Endothelial cell of umbilical vein (primary cell): ENCODE measurements around the gene NKD2. TPM values are rescaled to one million over a fixed set of nuclear protein-coding genes. Genes with fewer than 3 reads are reported as not detected.

Experiments used
- BruUV-seq: library from RNA; stranded (reverse); fragments of 400-500 nt; replicated peaks from 2 replicates; lab custom pipeline; 2021; lab: Mats Ljungman, UMichigan
- CTCF ChIA-PET: fragments of 300-600, 350-600 bp; sonication (Branson Sonifier 250); formaldehyde crosslinking; loops from one replicate; lab custom pipeline; 2021; ENCODE audit warnings: antibody characterized with exemption, inconsistent platforms; lab: Charles Lee
- POLR2A ChIA-PET: fragments of 300-600, 350-600 bp; sonication (Branson Sonifier 250); formaldehyde crosslinking; loops from one replicate; lab custom pipeline; 2021; ENCODE audit warnings: antibody characterized with exemption, inconsistent platforms; lab: Charles Lee
- DNase-seq: peaks from one replicate; pipeline ENCODE4 v3.0.0-alpha.2; 2011; ENCODE audit warnings: low read depth, low spot score
- FAIRE-seq: peaks from 2 replicates; lab custom pipeline; 2011; peaks lifted over from hg19 to GRCh38; lab: Jason Lieb, UNC
- H2AFZ ChIP-seq: 2 replicates; pipeline ENCODE4 v1.6.0; 2012; ENCODE audit warnings: low read depth, low read length, control low read depth, inconsistent platforms
- H3K27ac ChIP-seq: 2 replicates; pipeline ENCODE4 v1.5.1; 2011; ENCODE audit warnings: low read depth, mild to moderate bottlenecking, control low read depth, low read length, moderate library complexity; ENCODE audit not compliant: insufficient read depth
- H3K27me3 ChIP-seq, 2 experiments: 2 replicates each; pipeline versions ENCODE4 v1.6.0 to v1.6.1; 2011; ENCODE audit warnings: low read length in 2 of 2, mixed read lengths in 1 of 2; ENCODE audit not compliant: control insufficient read depth in 2 of 2, insufficient read depth in 2 of 2
- H3K36me3 ChIP-seq, 2 experiments: 2 replicates in 1 of 2; 3 replicates in 1 of 2; pipeline ENCODE4 v1.5.1; 2011; ENCODE audit warnings: low read length in 2 of 2, mild to moderate bottlenecking in 1 of 2, moderate library complexity in 1 of 2; ENCODE audit not compliant: control insufficient read depth in 2 of 2, insufficient read depth in 2 of 2; ENCODE audit errors: extremely low read depth in 1 of 2
- H3K4me1 ChIP-seq: 3 replicates; pipeline ENCODE4 v1.5.1; 2011; ENCODE audit warnings: mild to moderate bottlenecking, low read length; ENCODE audit not compliant: control insufficient read depth, insufficient read depth; ENCODE audit errors: extremely low read depth
- H3K4me2 ChIP-seq: 2 replicates; pipeline ENCODE4 v1.6.1; 2011; ENCODE audit warnings: low read length, control low read depth, mixed read lengths; ENCODE audit not compliant: insufficient read depth
- H3K4me3 ChIP-seq, 3 experiments: fragments of 200-600 bp in 1 of 3; sonication (generic), shearing (Covaris generic) in 1 of 3; replicated peaks in 1 of 3; 2 replicates each; pipeline ENCODE4 v1.5.1; 2011 to 2016; ENCODE audit warnings: control low read depth in 3 of 3, low read length in 3 of 3, mild to moderate bottlenecking in 2 of 3, inconsistent platforms in 1 of 3, low read depth in 1 of 3, moderate library complexity in 1 of 3; ENCODE audit not compliant: insufficient read depth in 1 of 3
- H3K79me2 ChIP-seq: 2 replicates; pipeline ENCODE4 v1.6.0; 2012; ENCODE audit warnings: low read length, inconsistent platforms; ENCODE audit not compliant: control insufficient read depth, insufficient read depth
- H3K9ac ChIP-seq: replicated peaks from 2 replicates; pipeline ENCODE3; 2011; ENCODE audit warnings: low read length, control low read depth; ENCODE audit not compliant: insufficient read depth; ENCODE audit errors: extremely low read depth
- H3K9me1 ChIP-seq: replicated peaks from 3 replicates; pipeline ENCODE4 v1.6.0; 2011; ENCODE audit warnings: mild to moderate bottlenecking, low read length; ENCODE audit not compliant: control insufficient read depth, insufficient read depth; ENCODE audit errors: extremely low read depth
- H3K9me3 ChIP-seq: replicated peaks from 2 replicates; pipeline ENCODE4 v1.5.1; 2012; ENCODE audit warnings: low read length, inconsistent platforms; ENCODE audit not compliant: control insufficient read depth, insufficient read depth
- H4K20me1 ChIP-seq: replicated peaks from 2 replicates; pipeline ENCODE3; 2011; ENCODE audit warnings: mild to moderate bottlenecking, low read length; ENCODE audit not compliant: control insufficient read depth, insufficient read depth; ENCODE audit errors: extremely low read depth
- EZH2 ChIP-seq: IDR thresholded peaks from 2 replicates; pipeline ENCODE4 v1.6.1; 2012; ENCODE audit warnings: borderline replicate concordance, low read depth, mild to moderate bottlenecking, moderate library complexity, low read length, inconsistent platforms; ENCODE audit not compliant: severe bottlenecking
- FOS ChIP-seq: IDR thresholded peaks from 2 replicates; pipeline ENCODE4 v1.6.1; 2011; ENCODE audit warnings: mild to moderate bottlenecking, low read length, moderate library complexity, borderline replicate concordance; ENCODE audit not compliant: insufficient read depth
- GATA2 ChIP-seq: IDR thresholded peaks from 2 replicates; pipeline ENCODE4 v1.7.0; 2011; ENCODE audit warnings: low read depth, mild to moderate bottlenecking, moderate library complexity, mixed read lengths, low read length; ENCODE audit not compliant: insufficient read length, insufficient read depth
- JUN ChIP-seq: IDR thresholded peaks from 2 replicates; pipeline ENCODE4 v1.6.1; 2011; ENCODE audit warnings: borderline replicate concordance, low read depth; ENCODE audit not compliant: insufficient read length, insufficient read depth
- MYC ChIP-seq: IDR thresholded peaks from one replicate; pipeline ENCODE4 v1.6.1; 2011; ENCODE audit warnings: mild to moderate bottlenecking, low read depth, low read length
- POLR2A ChIP-seq: IDR thresholded peaks from 2 replicates; pipeline ENCODE4 v1.6.1; 2012; ENCODE audit warnings: low read depth, mild to moderate bottlenecking, control low read depth, low read length
- POLR2AphosphoS5 ChIP-seq: IDR thresholded peaks from 2 replicates; pipeline ENCODE4 v1.6.1; 2012; ENCODE audit warnings: low read depth, mild to moderate bottlenecking, control low read depth, low read length, moderate library complexity; ENCODE audit not compliant: insufficient read depth
- dilution Hi-C: fragments of 300-500 bp; cut with MboI; formaldehyde crosslinking; loops from one replicate; pipeline ENCODE4 v1.15.0; 2019; ENCODE audit warnings: low sequenced_read_pairs; ENCODE audit not compliant: extremely low pct_ligation_motif_present
- intact Hi-C: fragments of 100-400 bp; cut with micrococcal nuclease; formaldehyde crosslinking; loops from one replicate; pipeline ENCODE4 v1.10.0; 2022
- polyA plus RNA-seq, 4 experiments: library from polyadenylated mRNA; depleted of rRNA in 3 of 4; stranded (reverse) in 3 of 4; unstranded in 1 of 4; fragments of >200 nt; gene quantifications; 2 replicates each; pipeline versions ENCODE4 v1.2.1 to v1.2.3, GENCODE V29; 2011 to 2012; ENCODE audit warnings: missing spikeins in 1 of 4
- total RNA-seq: library from RNA; stranded (reverse); gene quantifications from 2 replicates; pipeline ENCODE4 v1.2.3, GENCODE V29; 2021
- TF ChIP-seq, protein P1 (sequence below): IDR thresholded peaks from 2 replicates; pipeline ENCODE4 v1.6.1; 2011; ENCODE audit not compliant: insufficient read depth, insufficient read length
- TF ChIP-seq, protein P2 (sequence below), 2 donors: IDR thresholded peaks; 1 replicate in 1 of 2; 2 replicates in 1 of 2; pipeline ENCODE4 v1.5.1; 2011; ENCODE audit warnings: low read length in 2 of 2, mild to moderate bottlenecking in 2 of 2, moderate library complexity in 2 of 2, control low read depth in 1 of 2, inconsistent platforms in 1 of 2, low read depth in 1 of 2; ENCODE audit not compliant: insufficient read depth in 1 of 2; ENCODE audit errors: extremely low read depth in 1 of 2

NKD2 gene
- total and polyA plus RNA-seq, 2 donors (not counting 3 experiments of a cell fraction or from before 2014, with no cell fraction given) = 0.08 TPM; not detected in 1

DNA sequence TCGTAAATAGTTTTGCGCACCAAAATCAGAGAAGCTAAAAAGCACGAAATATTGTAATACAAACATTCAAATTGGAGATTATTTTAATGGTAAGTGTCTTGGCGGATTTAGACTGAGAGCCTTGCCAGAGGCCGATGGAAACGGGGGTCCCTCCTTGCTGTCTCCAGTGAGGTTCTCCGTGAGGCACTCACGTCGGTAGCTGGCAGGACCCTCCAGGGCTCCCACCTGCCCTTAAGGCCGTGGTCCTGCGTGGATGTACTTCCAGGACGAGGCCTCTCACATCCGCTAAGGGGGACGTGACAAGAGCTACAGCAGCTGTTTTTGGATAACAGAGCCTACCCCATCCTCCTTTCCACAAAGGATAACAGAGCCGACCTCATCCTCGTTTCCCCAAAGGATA is 7.9 kb downstream of the NKD2 start:
- Histone ChIP-seq H4K20me1 (no peaks in the 10 kb centered on the region), H3K9ac (no peak overlapping the region), H3K4me2 (no peak overlapping the region), H3K9me3 (no peaks in the 10 kb centered on the region), H3K4me1 (no peaks in the 10 kb centered on the region), H3K4me3 (no peak overlapping the region), H3K9me1 (no peaks in the 10 kb centered on the region), H3K27ac (no peak overlapping the region), H3K36me3 (no peaks in the 10 kb centered on the region), H3K79me2 (no peaks in the 10 kb centered on the region), H2AFZ (no peak overlapping the region), H3K27me3 (no peaks in the 10 kb centered on the region)
- dilution Hi-C loops = no loop called here
- intact Hi-C loops = no loop called here
- DNase-seq (no peak), FAIRE-seq (no peak)
- CTCF ChIA-PET = interaction anchor here (1.1 to 1.4 kb wide), 2 partner anchors 9 to 82 kb away, joined by 3 to 5 read pairs; no protein-coding TSS in a partner anchor
- BruUV-seq = no TSS peak
- POLR2A ChIA-PET = no interaction called here
- TF ChIP-seq MYC (no peak), FOS (no peak), POLR2AphosphoS5 (no peak), EZH2 (no peak), GATA2 (no peak), JUN (no peak)
- TF ChIP-seq, protein P1, sequence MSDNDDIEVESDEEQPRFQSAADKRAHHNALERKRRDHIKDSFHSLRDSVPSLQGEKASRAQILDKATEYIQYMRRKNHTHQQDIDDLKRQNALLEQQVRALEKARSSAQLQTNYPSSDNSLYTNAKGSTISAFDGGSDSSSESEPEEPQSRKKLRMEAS = no peak

DNA sequence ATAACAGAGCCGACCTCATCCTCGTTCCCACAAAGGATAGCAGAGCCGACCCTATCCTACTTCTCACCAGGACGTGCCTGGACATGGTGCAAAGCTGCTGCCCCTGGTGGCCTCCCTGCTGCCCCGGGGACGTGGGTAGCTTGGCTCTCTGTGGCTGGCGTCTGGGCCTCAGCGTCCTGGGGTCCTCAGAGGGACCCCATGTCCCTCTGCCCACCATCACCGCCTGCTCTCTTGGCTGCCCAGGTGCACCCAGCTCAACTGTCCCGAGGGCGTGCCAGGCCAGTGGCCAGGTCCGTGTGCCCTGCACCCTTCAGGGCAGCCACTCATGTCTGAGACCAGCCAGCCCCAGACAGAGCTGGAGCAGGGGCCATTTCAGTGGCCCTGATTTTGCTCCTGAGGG is 8.5 kb downstream of the NKD2 start:
- no peaks in the 10 kb centered on the region for H3K36me3 ChIP-seq
- no peaks in the 10 kb centered on the region for H3K4me1 ChIP-seq
- TF ChIP-seq EZH2 (no peak), POLR2A (no peak), MYC (no peak), POLR2AphosphoS5 (no peak), FOS (no peak), JUN (no peak), GATA2 (no peak)
- TF ChIP-seq, protein P1 = no peak
- TF ChIP-seq, protein P2, sequence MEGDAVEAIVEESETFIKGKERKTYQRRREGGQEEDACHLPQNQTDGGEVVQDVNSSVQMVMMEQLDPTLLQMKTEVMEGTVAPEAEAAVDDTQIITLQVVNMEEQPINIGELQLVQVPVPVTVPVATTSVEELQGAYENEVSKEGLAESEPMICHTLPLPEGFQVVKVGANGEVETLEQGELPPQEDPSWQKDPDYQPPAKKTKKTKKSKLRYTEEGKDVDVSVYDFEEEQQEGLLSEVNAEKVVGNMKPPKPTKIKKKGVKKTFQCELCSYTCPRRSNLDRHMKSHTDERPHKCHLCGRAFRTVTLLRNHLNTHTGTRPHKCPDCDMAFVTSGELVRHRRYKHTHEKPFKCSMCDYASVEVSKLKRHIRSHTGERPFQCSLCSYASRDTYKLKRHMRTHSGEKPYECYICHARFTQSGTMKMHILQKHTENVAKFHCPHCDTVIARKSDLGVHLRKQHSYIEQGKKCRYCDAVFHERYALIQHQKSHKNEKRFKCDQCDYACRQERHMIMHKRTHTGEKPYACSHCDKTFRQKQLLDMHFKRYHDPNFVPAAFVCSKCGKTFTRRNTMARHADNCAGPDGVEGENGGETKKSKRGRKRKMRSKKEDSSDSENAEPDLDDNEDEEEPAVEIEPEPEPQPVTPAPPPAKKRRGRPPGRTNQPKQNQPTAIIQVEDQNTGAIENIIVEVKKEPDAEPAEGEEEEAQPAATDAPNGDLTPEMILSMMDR (IDR thresholded peaks at IDR 0.05; ENCODE audit: extremely low read depth in 1 of 2, insufficient read depth in 1 of 2, low read depth in 1 of 2, low read length in 2 of 2) = no peak
- H3K9me1 ChIP-seq = no peaks in the 10 kb centered on the region
- H3K9ac ChIP-seq = no peak overlapping the region
- FAIRE-seq (no peak), DNase-seq (no peak)
- POLR2A ChIA-PET = no interaction called here
- H3K27ac ChIP-seq = no peak overlapping the region
- dilution Hi-C loops = no loop called here
- H3K4me3 ChIP-seq = no peak overlapping the region
- H3K9me3 ChIP-seq = no peaks in the 10 kb centered on the region
- no peaks in the 10 kb centered on the region for H3K27me3 ChIP-seq
- intact Hi-C loops = no loop called here
- no peaks in the 10 kb centered on the region for H4K20me1 ChIP-seq
- no peak overlapping the region for H3K4me2 ChIP-seq
- CTCF ChIA-PET = interaction anchor here (1.1 to 1.4 kb wide), 2 partner anchors 10 to 83 kb away, joined by 3 to 5 read pairs; no protein-coding TSS in a partner anchor
- H2AFZ ChIP-seq = no peak overlapping the region
- H3K79me2 ChIP-seq = no peaks in the 10 kb centered on the region
- no TSS peak for BruUV-seq
